ENCODE results near the gene DSP.
A peak's percentile ranks its signal among the peaks of the same experiment; 100 is the strongest.

DSP gene

DNA sequence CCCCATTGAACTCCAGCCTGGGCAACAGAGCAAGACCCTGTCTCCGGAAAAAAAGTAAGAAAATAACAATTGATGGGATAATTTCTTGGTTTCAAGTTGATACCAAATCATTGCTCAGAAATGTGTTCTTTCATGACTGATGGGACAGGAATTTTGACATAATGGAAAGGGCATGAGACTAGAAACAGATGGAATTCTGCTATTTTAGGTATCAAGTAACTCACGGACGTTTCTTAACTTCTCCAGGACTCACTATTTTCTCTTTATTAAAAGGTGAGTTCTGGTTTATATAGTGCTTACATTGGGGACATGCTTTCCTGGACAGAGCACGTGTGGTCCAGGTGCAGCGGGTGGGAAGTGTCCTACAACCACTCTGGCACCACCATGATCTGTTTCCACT lies 6.0 kb upstream of the DSP start:
- DNase-seq (ENCODE audit: low read depth) = peak; percentile 30

DNA sequence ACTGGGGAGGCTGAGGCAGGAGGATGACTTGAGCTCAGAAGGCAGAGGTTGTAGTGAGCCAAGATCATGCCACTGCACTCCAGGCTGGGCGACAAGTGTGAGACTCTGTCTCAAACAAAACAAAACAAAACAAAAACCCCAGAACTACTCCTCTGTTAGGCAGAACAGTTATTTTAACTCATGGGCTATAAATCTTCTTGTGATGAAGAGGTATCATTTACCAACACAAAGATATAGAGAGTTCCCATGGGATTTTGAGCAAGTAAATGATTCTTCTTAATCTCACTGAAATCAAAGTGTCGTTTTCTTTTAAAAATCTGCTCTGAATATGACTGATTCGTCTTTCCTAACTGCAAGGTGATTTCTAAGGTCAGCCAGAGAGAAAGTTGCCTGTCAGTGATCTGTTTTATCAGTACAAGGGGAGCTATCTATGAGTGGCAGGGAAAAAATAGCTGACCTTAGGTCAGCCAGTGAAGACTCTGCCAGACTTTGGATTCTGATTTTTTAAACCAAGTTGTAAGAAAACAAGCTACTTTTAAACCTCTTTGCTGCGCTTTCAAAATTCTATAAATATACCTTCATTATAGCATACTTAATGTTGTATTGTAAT lies 3.8 kb upstream of the DSP start:
- no peak for DNase-seq (ENCODE audit: low read depth)

DNA sequence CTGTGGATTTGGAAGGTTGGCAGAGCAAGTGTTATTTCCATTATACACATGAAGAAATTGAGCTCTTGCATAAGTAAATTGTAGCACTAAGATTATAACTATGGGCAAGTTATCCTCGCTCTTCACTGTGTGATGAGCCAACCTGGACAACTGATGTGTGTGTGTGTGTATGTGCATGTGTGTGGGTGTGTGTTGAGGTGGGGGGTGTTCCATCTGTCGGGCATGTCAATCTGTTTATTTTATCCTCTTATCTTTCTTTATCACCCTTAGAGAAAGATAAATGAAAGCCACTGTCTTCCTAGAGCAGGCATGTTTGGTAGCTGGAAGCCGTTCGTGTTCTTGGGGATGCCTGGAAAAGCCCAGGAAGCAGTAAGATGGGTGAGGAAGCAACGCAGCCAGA lies 3.0 kb upstream of the DSP start:
- no peak for DNase-seq (ENCODE audit: low read depth)

GRCh38 chr6:7540595-7540994 lies 876 bp upstream of the DSP start:
- no peak for DNase-seq (ENCODE audit: low read depth)

DNA sequence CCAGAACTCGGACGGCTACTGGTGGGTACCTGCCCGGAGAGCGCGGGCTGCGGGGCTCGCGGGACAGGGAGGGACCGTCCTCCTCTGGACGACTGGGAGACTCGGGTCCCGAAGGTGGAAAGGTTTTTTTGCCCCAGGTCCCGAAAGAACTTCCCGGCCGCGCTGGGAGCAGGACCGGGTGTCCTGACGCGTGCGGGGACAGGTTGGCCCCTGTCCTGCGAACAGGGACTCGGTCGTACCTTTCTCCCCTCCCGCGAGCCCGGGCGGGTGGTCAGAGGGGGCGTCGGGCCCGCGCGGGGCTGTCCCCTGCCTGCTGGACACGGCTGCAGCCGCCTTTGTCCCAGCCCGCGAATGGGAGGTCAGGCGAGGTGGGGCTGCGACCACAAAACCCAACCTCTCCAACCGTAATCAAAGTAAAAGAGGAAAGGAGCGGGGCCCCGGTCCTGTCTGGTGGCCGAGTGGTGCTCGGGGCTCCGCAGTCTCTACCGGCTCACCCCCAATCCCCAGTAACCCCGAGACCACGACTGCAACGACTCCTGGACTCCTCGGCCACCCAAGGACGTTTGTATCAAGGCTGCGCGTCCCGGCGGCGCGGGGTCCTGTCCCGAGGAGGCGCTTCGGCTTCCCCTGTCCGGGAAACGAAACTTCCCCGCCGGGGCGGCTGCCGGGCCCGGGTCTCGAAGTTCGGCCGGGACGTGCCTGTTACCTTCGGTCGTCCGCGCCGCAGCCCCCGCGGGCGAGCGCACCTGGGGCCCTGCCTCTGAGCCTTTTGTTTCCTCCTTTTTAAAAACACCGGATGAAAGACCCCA lies 798 bp downstream of the DSP start:
- no peak for DNase-seq (ENCODE audit: low read depth)

DNA sequence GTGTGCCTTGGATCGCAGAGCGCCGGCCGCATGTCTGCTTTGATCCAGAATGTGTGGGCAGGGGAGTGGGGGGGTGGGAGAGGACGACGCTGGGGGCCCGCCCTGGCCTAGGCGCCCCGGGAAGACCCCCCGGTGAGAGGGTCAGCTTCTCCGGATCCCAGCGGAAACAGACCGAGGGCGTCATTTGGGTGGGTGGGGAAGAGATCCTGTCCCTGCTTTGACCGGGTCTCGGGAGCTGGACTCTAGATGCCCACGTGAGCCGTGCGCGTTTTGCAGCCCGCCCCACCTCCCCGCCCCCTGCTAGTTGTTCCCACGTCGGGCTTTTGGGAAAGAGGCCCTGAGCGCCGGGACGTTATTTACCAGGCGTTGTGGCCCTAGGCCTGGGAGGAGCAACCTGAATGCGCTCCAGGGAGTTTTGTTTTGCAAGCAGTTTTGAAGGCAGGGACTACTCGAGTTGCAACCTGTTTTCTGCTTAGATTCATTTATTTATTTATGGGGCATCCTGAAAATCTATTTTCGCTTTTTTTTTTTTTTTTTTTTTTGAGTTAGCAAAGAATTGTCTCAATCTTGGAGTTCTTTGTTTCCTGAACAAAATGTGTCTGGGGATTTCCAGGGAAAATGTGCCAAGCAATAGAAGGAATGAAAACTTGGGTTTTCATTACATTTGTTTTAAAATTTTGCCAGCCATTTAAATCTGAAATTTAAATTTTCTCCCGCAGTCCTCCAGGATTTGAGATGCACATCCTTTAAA lies 1.6 kb downstream of the DSP start:
- no peak for DNase-seq (ENCODE audit: low read depth)

- DNase-seq (ENCODE audit: low read depth) = no peak
These were observed 2.4 kb downstream of the DSP start for GRCh38 chr6:7543789-7544424.

GRCh38 chr6:7544597-7544996 lies 3.1 kb downstream of the DSP start:
- DNase-seq (ENCODE audit: low read depth) = no peak

DNA sequence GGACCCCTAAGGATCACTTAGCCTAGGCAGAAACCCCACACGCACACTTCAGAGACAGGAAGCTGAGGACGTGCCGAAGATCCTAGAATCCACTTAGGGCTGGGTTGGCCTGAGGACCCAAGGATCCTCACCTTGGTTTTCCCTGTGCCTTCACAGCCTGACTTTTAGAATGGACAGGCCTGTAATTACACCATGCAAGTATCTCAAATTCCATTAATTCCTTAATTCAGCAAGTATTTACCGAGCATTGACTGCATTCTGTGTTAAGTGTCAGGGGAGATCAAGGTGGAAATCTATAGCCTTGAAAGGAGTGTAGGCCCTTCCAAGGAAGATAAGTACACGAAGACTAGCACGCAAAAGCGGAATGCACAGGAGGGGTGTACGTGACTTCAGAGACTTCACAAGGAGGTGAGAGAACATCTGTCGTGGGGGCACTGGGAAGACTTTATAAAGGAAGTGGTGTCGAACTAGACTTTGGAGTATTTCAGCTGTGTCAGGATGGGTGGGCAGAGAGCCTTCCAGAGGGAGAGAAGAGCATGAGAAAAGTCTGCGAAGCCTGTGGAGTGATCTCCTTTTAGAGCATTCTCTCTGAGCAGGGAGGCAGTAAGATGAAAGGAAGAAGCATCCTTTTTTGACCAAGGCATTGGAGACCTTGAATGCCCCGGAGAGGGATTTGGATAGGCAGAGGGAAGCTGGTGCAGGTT lies 4.0 kb downstream of the DSP start:
- no peak for DNase-seq (ENCODE audit: low read depth)

GRCh38 chr6:7546020-7546369 lies 4.5 kb downstream of the DSP start:
- DNase-seq (ENCODE audit: low read depth) = no peak

- no peak for DNase-seq (ENCODE audit: low read depth)
These were observed 4.9 kb downstream of the DSP start for GRCh38 chr6:7546383-7546782.

DNA sequence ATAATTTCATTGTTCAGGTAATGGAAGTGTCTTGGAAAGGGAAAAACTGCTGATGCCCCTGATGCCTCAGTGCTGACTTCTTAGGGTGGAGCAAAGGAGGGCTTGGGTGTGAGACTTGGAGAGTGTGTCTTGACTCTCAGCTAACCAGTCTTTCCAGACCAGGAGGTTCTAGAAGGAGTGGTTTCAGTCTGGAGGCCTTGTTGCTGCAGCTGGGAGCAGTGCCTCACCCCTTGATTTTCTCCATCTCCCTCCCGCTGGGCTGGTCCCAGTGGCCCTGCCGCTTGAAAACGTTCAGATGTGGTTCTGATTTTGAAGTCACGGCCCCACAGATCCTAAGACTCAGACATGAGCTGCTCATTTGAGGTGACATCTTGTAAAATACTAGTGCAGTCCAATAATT lies 5.4 kb downstream of the DSP start:
- DNase-seq (ENCODE audit: low read depth) = no peak

- no peak for DNase-seq (ENCODE audit: low read depth)
These were observed 5.8 kb downstream of the DSP start for GRCh38 chr6:7547315-7547714.

DNA sequence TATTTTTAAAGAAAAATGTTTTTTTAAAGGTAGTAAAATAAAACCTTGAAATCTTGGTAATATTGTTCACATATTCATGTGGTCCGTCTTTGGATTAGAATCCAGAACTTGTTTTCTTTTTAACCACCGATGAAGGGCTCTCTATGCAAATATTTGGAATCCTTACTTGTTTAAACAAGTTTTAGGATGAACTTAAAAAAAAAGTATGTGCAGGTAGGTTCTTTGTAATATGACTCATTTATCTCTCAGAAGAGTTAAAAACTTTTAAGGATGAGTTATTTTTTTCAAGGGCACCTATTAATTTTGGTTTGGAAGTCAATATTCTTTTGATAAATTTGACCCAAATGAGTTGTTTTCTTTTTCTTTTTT lies 8.9 kb downstream of the DSP start:
- DNase-seq (ENCODE audit: low read depth) = no peak

- no peak for DNase-seq (ENCODE audit: low read depth)
These were observed 13.2 kb downstream of the DSP start for GRCh38 chr6:7554533-7555275.

DNA sequence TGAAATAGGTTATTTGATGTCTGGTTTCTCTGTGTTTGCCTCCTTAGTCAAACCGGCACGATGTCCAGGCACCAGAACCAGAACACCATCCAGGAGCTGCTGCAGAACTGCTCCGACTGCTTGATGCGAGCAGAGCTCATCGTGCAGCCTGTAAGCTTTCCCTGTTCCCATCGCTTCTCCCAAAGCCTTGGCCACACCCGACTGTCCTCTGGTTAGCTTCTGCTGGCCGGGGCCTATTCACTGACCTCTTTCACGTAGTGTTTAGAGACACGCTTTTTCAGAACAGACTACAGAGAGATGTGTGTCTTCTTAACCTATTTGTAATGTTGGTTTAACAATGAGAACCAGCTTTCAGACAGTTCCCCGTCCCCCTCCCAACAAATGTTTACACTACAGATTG lies 14.2 kb downstream of the DSP start:
- no peak for DNase-seq (ENCODE audit: low read depth)

- DNase-seq (ENCODE audit: low read depth) = no peak
These were observed 15.1 kb downstream of the DSP start for GRCh38 chr6:7556394-7557106.

DNA sequence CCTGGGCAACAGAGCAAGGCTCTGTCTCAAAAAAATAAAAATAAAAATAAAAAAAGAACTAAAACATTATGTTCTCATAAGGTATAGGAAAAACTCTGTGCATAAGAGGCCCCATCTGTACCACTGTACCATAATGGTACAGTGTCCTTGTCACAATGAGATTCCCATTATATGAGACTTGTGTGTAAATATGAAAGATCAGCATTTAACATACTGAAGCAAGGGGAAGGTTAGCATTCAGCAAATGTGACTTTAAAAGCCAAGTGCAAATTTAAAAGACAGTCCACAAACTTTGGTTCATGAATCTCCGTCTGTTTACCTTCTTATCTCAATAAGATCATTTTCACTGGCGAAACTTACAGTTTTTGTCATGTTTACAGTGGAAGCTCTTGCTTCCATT lies 16.2 kb downstream of the DSP start:
- no peak for DNase-seq (ENCODE audit: low read depth)

- no peak for DNase-seq (ENCODE audit: low read depth)
These were observed 17.3 kb downstream of the DSP start for GRCh38 chr6:7558781-7559180.

- DNase-seq (ENCODE audit: low read depth) = no peak
These were observed 17.7 kb downstream of the DSP start for GRCh38 chr6:7559196-7559595.
